Right lobe of liver (tissue), 6 donors: ENCODE results near the gene ZNF425. TPM values are rescaled to one million over a fixed set of nuclear protein-coding genes. Genes with fewer than 3 reads are reported as not detected.

Experiments used
- ATAC-seq, 4 donors: fragments of 200-7000 bp; cut with Tn5 transposase; one replicate each; pipeline ENCODE4 v1.9.1; 2020; ENCODE audit warnings: mild to moderate bottlenecking in 4 of 4, moderate library complexity in 4 of 4
- DNase-seq, 3 donors: peaks; one replicate each; pipeline ENCODE4 v3.0.0-alpha.2; 2020
- H3K27ac ChIP-seq, 3 donors: fragments of 200-600 bp; one replicate each; pipeline ENCODE4 v1.8.0; 2022
- H3K27me3 ChIP-seq, 2 donors: fragments of 200-600 bp; one replicate each; pipeline ENCODE4 v1.8.0; 2022
- H3K36me3 ChIP-seq, 4 donors: fragments of 200-600 bp; sonication (generic) in 1 of 4; one replicate each; pipeline versions ENCODE4 v1.5.1 to v1.8.0; 2017 to 2022; ENCODE audit warnings: control low read depth in 1 of 4
- H3K4me1 ChIP-seq, 4 donors: fragments of 200-600 bp; sonication (generic) in 1 of 4; one replicate each; pipeline versions ENCODE4 v1.5.1 to v1.8.0; 2017 to 2022; ENCODE audit warnings: control low read depth in 1 of 4
- H3K4me3 ChIP-seq, 3 donors: fragments of 200-600 bp; one replicate each; pipeline ENCODE4 v1.8.0; 2022
- H3K9me3 ChIP-seq, 4 donors: fragments of 200-600 bp; sonication (generic) in 1 of 4; one replicate each; pipeline versions ENCODE4 v1.5.1 to v1.8.0; 2017 to 2022; ENCODE audit warnings: control low read depth in 1 of 4
- CTCF ChIP-seq, 4 donors: fragments of 200-600 bp in 3 of 4; fragments of 450-650 bp in 1 of 4; IDR thresholded peaks; one replicate each; pipeline versions ENCODE4 v1.5.1 to v1.8.0; 2016 to 2022; ENCODE audit warnings: antibody characterized with exemption in 4 of 4, mild to moderate bottlenecking in 2 of 4
- POLR2A ChIP-seq: fragments of 450-650 bp; IDR thresholded peaks from one replicate; pipeline ENCODE4 v1.6.1; 2017; ENCODE audit warnings: antibody characterized with exemption, mild to moderate bottlenecking
- WGBS: methylation state at CpG from one replicate; pipeline ENCODE4 v1.1.6; 2018; ENCODE audit warnings: low coverage, low lambda C conversion rate; ENCODE audit not compliant: insufficient coverage; ENCODE audit errors: missing lambda C conversion rate; 5-methylcytosine and 5-hydroxymethylcytosine counted together
- intact Hi-C, 2 donors: fragments of 100-400 bp; cut with DNase I; formaldehyde crosslinking; loops; one replicate each; pipeline versions ENCODE4 v1.11.2 to v1.14.1; 2022
- total RNA-seq, 6 experiments: library from RNA; depleted of rRNA in 2 of 6; stranded (reverse); fragments of >200 nt in 2 of 6; fragmentation: NEBNext Ultra II Directional in 3 of 6; extraction: Animal tissue kit (Norgen Biotek cat#: 25700) in 3 of 6; gene quantifications; one replicate each; pipeline versions ENCODE4 v1.1.0 to v1.2.4, GENCODE V29; 2016 to 2023
- donor health status: DM: no; HTN: yes; CAD: no.
- donor health status: DM: no; HTN: no; CAD: no.
- donor health status: DM: no; HTN: no; CAD: no.
- donor health status: DM: no; HTN: yes; CAD: no.
- donor health status: DM: no; HTN: yes; CAD: no.

ZNF425 gene
- total RNA-seq, 6 experiments from 2014 or later, result 0.06 to 1.4 (median 0.44) TPM

- DNase-seq (no peak), ATAC-seq (no peak)
- Histone ChIP-seq H3K9me3 (no peaks in the 10 kb centered on the region), H3K4me1 (no peaks in the 10 kb centered on the region), H3K36me3 (no peaks in the 10 kb centered on the region), H3K27ac (no peak overlapping the region), H3K4me3 (no peak overlapping the region), H3K27me3 (no peaks in the 10 kb centered on the region)
- no CpG with 5 or more reads among the region's 9 CpGs for WGBS
- intact Hi-C loops, result no loop called here
- TF ChIP-seq POLR2A (no peak), CTCF (IDR thresholded peaks at IDR 0.05) (no peak)
Observed at GRCh38 chr7:149103424-149103823, 22.7 kb downstream of the ZNF425 start.

- 70% methylated on average over 1 of the region's 1 CpG for WGBS
- no peaks in the 10 kb centered on the region for H3K4me1 ChIP-seq
- DNase-seq (no peak), ATAC-seq (no peak)
- H3K27ac ChIP-seq, result no peak overlapping the region
- H3K27me3 ChIP-seq, result no peaks in the 10 kb centered on the region
- no peak overlapping the region for H3K4me3 ChIP-seq
- intact Hi-C loops, result no loop called here
- H3K36me3 ChIP-seq, result no peaks in the 10 kb centered on the region
- no peak for TF ChIP-seq POLR2A
- H3K9me3 ChIP-seq, result no peaks in the 10 kb centered on the region
Observed at GRCh38 chr7:149102666-149103065, 23.5 kb downstream of the ZNF425 start.

- Histone ChIP-seq H3K9me3 (no peaks in the 10 kb centered on the region), H3K36me3 (no peaks in the 10 kb centered on the region), H3K4me1 (no peaks in the 10 kb centered on the region), H3K27me3 (no peaks in the 10 kb centered on the region), H3K27ac (no peak overlapping the region), H3K4me3 (no peak overlapping the region)
- TF ChIP-seq CTCF (IDR thresholded peaks at IDR 0.05), result no peak
- no peak for TF ChIP-seq POLR2A
- 100% methylated on average over 2 of the region's 2 CpGs for WGBS
- no peak for DNase-seq
- intact Hi-C loops, result no loop called here
- ATAC-seq, result no peak
Observed at GRCh38 chr7:149100821-149101220, 25.3 kb downstream of the ZNF425 start.

- no peaks in the 10 kb centered on the region for H3K9me3 ChIP-seq
- intact Hi-C loops, result loop anchor here in 1 of 2 donors (10.0 kb wide), 1 partner anchor 94 kb away; no protein-coding TSS in a partner anchor
- no peaks in the 10 kb centered on the region for H3K4me1 ChIP-seq
- H3K36me3 ChIP-seq, result no peaks in the 10 kb centered on the region
- no peak overlapping the region for H3K4me3 ChIP-seq
- no peak for ATAC-seq
- H3K27ac ChIP-seq, result no peak overlapping the region
- H3K27me3 ChIP-seq, result no peaks in the 10 kb centered on the region
- WGBS, result 53% methylated on average over 4 of the region's 6 CpGs
- no peak for TF ChIP-seq CTCF (IDR thresholded peaks at IDR 0.05)
- DNase-seq, result no peak
Observed at GRCh38 chr7:149099058-149099457, 27.1 kb downstream of the ZNF425 start.

GRCh38 chr7:149097088-149097487 is 29.0 kb downstream of the ZNF425 start:
- Histone ChIP-seq H3K4me1 (no peaks in the 10 kb centered on the region), H3K36me3 (no peaks in the 10 kb centered on the region), H3K27me3 (no peaks in the 10 kb centered on the region), H3K9me3 (no peaks in the 10 kb centered on the region), H3K27ac (no peak overlapping the region), H3K4me3 (no peak overlapping the region)
- DNase-seq (no peak), ATAC-seq (no peak)
- intact Hi-C loops, result loop anchor here in 1 of 2 donors (10.0 kb wide), 1 partner anchor 92 kb away; no protein-coding TSS in a partner anchor
- 55% methylated on average over 2 of the region's 4 CpGs for WGBS
- TF ChIP-seq CTCF (IDR thresholded peaks at IDR 0.05) (no peak), POLR2A (no peak)
